ENCODE results near the gene FRMD4A.

FRMD4A gene

DNA sequence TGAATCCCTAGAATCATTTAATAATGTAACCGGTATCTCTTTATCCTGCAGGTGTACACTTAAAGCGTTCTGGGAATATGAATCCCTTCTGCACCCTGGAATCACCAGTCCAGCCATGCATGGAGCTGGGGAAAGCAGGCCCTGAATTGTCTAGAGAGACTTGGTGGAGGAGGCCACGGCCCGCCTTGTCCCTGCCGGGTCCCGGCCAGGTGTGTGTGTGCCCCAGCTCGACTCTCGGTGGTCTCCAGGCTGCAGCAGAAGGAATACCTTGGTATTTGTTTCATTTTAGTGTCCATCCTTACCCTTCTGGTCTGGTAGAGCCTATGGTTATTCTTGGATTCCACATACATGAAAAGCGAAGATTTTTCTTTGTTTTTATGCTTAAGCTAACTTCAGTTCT is 685.9 kb downstream of the FRMD4A start:
- H3K4me3 ChIP-seq (ENCODE audit: low read depth, low read length) = no peak overlapping the region
- no peak for DNase-seq (ENCODE audit: low read depth)
- TF ChIP-seq, protein P1, sequence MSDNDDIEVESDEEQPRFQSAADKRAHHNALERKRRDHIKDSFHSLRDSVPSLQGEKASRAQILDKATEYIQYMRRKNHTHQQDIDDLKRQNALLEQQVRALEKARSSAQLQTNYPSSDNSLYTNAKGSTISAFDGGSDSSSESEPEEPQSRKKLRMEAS (IDR thresholded peaks at IDR 0.05; ENCODE audit: low read depth, low read length) = no peak
- TF ChIP-seq POLR2A (IDR thresholded peaks at IDR 0.05; ENCODE audit: extremely low read depth, insufficient read length) (no peak), MYC (IDR thresholded peaks at IDR 0.05; ENCODE audit: low read depth, low read length) (no peak)
- TF ChIP-seq, protein P2, sequence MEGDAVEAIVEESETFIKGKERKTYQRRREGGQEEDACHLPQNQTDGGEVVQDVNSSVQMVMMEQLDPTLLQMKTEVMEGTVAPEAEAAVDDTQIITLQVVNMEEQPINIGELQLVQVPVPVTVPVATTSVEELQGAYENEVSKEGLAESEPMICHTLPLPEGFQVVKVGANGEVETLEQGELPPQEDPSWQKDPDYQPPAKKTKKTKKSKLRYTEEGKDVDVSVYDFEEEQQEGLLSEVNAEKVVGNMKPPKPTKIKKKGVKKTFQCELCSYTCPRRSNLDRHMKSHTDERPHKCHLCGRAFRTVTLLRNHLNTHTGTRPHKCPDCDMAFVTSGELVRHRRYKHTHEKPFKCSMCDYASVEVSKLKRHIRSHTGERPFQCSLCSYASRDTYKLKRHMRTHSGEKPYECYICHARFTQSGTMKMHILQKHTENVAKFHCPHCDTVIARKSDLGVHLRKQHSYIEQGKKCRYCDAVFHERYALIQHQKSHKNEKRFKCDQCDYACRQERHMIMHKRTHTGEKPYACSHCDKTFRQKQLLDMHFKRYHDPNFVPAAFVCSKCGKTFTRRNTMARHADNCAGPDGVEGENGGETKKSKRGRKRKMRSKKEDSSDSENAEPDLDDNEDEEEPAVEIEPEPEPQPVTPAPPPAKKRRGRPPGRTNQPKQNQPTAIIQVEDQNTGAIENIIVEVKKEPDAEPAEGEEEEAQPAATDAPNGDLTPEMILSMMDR (IDR thresholded peaks at IDR 0.05; ENCODE audit: low read depth, low read length) = no peak

DNA sequence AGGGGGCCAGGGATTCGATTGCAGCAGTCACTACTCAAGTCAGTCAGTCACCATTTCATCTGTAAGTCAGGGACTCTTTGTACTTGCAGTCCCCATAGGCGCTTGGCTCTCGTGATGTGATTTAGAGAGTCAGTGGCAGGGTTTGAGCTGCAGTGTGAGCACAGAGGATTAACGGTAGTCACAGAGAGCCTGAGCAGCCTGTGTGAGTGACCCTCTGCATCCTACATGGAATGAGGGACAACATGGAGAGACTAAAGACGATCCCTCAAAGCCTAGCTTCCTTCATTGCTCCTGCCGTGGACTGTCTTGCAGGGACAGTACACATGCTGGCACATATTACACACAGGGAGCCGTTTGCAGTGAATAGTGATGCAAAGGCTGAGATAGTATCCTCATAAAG is 687.7 kb downstream of the FRMD4A start:
- TF ChIP-seq POLR2A (IDR thresholded peaks at IDR 0.05; ENCODE audit: extremely low read depth, insufficient read length) (no peak), MYC (IDR thresholded peaks at IDR 0.05; ENCODE audit: low read depth, low read length) (no peak)
- TF ChIP-seq, protein P1 (IDR thresholded peaks at IDR 0.05; ENCODE audit: low read depth, low read length) = no peak
- TF ChIP-seq, protein P2 (IDR thresholded peaks at IDR 0.05; ENCODE audit: low read depth, low read length) = no peak
- no peak overlapping the region for H3K4me3 ChIP-seq (ENCODE audit: low read depth, low read length)
- DNase-seq (ENCODE audit: low read depth) = no peak

GRCh38 chr10:13642293-13642692 is 688.4 kb downstream of the FRMD4A start:
- no peak for DNase-seq (ENCODE audit: low read depth)
- no peak overlapping the region for H3K4me3 ChIP-seq (ENCODE audit: low read depth, low read length)
- TF ChIP-seq, protein P2 (IDR thresholded peaks at IDR 0.05; ENCODE audit: low read depth, low read length) = no peak
- TF ChIP-seq, protein P1 (IDR thresholded peaks at IDR 0.05; ENCODE audit: low read depth, low read length) = no peak
- TF ChIP-seq MYC (IDR thresholded peaks at IDR 0.05; ENCODE audit: low read depth, low read length) = no peak
- TF ChIP-seq POLR2A (IDR thresholded peaks at IDR 0.05; ENCODE audit: extremely low read depth, insufficient read length) = no peak

DNA sequence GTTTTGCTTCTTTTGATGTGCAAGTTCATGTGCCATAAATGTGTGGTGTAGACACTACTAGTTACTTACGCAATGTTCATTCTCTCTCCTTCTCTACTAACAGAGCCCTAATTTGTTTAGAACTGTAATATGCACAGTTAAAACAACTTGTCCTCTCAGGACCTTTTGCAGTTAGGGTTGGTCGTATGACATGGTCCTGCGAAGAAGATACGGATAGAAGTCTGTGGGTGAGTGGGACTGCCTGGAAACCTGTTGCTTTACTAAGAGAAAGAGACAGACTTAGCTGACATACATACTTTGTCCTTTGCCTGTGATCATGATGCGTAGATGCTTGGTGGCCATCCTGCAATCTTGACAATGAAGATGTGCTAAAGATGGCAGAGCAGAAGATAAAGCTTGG is 692.8 kb downstream of the FRMD4A start:
- DNase-seq (ENCODE audit: low read depth) = no peak
- H3K4me3 ChIP-seq (ENCODE audit: low read depth, low read length) = no peak overlapping the region
- TF ChIP-seq, protein P1 (IDR thresholded peaks at IDR 0.05; ENCODE audit: low read depth, low read length) = no peak

GRCh38 chr10:13637303-13637856 is 693.3 kb downstream of the FRMD4A start:
- TF ChIP-seq, protein P2 (IDR thresholded peaks at IDR 0.05; ENCODE audit: low read depth, low read length) = no peak
- TF ChIP-seq, protein P1 (IDR thresholded peaks at IDR 0.05; ENCODE audit: low read depth, low read length) = no peak
- no peak for TF ChIP-seq POLR2A (IDR thresholded peaks at IDR 0.05; ENCODE audit: extremely low read depth, insufficient read length)
- no peak for TF ChIP-seq MYC (IDR thresholded peaks at IDR 0.05; ENCODE audit: low read depth, low read length)
- no peak for DNase-seq (ENCODE audit: low read depth)
- H3K4me3 ChIP-seq (ENCODE audit: low read depth, low read length) = no peak overlapping the region

GRCh38 chr10:13636776-13637175 is 693.9 kb downstream of the FRMD4A start:
- no peak for DNase-seq (ENCODE audit: low read depth)
- TF ChIP-seq, protein P1 (IDR thresholded peaks at IDR 0.05; ENCODE audit: low read depth, low read length) = no peak
- H3K4me3 ChIP-seq (ENCODE audit: low read depth, low read length) = no peak overlapping the region

GRCh38 chr10:13634207-13634606 is 696.5 kb downstream of the FRMD4A start:
- DNase-seq (ENCODE audit: low read depth) = no peak
- TF ChIP-seq POLR2A (IDR thresholded peaks at IDR 0.05; ENCODE audit: extremely low read depth, insufficient read length) (no peak), MYC (IDR thresholded peaks at IDR 0.05; ENCODE audit: low read depth, low read length) (no peak)
- TF ChIP-seq, protein P1 (IDR thresholded peaks at IDR 0.05; ENCODE audit: low read depth, low read length) = no peak
- TF ChIP-seq, protein P2 (IDR thresholded peaks at IDR 0.05; ENCODE audit: low read depth, low read length) = no peak
- no peak overlapping the region for H3K4me3 ChIP-seq (ENCODE audit: low read depth, low read length)

Data from NB4 (cell line).